AG09319 (cell line): ENCODE measurements around the gene SYCE3.

Source experiments
- DNase-seq: peaks from one replicate; pipeline ENCODE4 v3.0.0-alpha.2; 2010; ENCODE audit warnings: low read depth; ENCODE audit errors: extremely low read depth
- TF ChIP-seq, protein P1 (sequence below): IDR thresholded peaks from 2 replicates; pipeline ENCODE4 v1.5.1; 2011; ENCODE audit warnings: low read depth, mild to moderate bottlenecking, inconsistent platforms, low read length, moderate library complexity

SYCE3 gene

DNA sequence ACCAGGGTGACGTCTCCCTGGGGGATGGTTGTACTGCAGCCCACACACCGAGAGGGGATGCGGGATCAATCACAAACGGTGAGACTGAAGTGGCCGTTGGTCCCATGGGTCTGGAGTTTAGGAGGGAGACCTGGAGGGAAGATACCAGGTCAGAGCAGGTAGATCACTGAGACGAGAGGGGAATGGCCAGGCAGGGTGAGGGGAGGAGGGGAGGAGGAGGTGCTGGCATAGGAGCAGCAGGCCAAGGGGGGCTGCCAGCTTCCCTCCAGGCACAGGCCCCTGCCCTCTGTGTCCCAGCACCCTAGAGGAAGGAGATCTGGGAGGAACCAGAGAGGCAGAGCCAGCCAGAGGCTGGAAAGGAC, 44.9 kb upstream of the SYCE3 start:
- TF ChIP-seq, protein P1, sequence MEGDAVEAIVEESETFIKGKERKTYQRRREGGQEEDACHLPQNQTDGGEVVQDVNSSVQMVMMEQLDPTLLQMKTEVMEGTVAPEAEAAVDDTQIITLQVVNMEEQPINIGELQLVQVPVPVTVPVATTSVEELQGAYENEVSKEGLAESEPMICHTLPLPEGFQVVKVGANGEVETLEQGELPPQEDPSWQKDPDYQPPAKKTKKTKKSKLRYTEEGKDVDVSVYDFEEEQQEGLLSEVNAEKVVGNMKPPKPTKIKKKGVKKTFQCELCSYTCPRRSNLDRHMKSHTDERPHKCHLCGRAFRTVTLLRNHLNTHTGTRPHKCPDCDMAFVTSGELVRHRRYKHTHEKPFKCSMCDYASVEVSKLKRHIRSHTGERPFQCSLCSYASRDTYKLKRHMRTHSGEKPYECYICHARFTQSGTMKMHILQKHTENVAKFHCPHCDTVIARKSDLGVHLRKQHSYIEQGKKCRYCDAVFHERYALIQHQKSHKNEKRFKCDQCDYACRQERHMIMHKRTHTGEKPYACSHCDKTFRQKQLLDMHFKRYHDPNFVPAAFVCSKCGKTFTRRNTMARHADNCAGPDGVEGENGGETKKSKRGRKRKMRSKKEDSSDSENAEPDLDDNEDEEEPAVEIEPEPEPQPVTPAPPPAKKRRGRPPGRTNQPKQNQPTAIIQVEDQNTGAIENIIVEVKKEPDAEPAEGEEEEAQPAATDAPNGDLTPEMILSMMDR = no peak

DNA sequence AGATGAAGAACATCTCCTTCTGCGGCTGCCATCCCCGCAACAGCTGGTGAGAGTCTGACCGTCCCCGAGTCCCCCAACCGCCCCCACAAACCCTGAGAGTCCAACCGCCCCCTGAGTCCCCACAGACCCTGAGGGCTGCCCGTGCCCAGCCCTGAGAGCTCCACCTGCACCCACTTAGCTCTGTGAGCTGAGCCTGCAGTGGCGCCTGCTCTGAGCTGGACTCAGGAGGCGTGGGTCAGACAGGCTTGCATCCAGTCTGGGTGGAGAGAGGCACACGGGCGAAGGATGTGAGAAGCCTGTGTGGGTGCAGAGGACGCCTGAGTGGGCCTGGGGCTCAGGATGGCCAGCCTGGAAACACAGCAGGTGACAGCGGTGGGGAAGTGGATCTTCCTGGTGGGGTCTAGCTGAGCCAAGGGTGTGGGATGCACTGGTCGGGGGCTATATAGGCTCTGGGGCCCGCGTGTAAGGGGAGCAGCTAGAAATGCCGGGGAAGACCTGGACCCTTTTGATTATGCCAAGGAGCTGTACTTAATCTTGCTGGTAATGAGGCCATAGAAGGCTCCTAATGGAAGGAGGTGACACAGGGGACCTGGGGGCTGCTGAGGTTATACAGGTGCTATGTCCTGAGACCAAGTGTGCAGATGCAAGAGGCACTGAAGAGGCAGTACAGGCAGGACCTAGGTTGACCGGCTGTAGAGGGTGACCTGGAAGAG, 44.4 kb upstream of the SYCE3 start:
- TF ChIP-seq, protein P1 = no peak
- no peak for DNase-seq

More for the DNA sequence above, 44.9 kb upstream of the SYCE3 start:
- no peak for DNase-seq

DNA sequence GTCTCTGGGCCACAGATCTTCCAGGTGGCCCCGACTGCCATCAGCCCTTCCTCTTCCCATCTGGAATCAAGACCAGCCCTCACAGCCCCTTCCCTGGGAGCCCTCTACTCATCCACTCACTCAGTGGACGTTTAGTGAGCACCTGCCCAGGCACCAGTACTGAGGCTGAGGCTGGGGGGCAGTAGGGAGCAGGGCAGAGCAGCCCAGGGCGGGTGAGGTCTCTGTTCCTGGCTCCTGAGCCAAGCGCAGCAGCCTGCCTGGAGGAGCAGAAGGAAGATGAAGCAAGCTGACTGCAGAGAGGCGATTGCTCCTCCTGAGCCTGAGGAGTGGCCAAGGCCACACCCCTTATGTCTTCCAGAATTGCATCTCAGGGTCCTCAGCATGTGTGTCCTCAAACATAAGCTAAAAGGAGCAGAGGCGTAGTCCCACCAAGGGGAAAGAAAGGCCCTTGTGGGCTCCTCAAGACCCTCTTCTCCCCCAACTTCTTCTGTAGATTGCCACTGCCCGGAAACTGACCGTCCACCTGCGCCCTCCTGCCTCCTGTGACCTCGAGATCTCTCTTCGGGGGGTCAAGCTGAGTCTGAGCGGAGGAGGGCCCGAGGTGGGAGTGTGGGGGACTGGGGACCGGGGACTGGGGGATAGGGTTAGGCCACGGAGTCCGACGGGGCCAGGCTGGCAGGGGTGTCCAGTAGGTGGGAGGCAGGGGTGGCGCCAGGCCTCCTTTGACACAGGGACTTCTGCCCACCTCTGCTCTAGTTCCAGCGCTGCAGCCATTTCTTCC, 43.6 kb upstream of the SYCE3 start:
- TF ChIP-seq, protein P1 = no peak
- DNase-seq = no peak

DNA sequence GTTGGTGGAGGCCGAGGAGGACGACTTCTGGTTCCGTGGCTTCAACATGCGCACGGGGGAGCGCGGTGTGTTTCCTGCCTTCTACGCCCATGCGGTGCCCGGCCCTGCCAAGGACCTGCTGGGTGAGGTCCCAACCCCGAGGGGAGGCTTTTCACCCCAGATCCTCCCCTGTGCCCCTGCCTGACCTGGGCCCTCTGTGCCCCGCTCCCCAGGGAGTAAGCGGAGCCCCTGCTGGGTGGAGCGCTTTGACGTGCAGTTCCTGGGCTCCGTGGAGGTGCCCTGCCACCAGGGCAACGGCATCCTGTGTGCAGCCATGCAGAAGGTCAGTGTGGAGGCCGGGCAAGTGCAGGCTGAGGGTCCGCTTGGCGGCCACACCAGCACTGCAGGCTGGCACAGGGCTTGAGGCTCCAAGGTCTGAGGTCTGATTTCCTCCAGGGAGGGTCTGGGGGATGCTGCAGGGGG, 42.9 kb upstream of the SYCE3 start:
- TF ChIP-seq, protein P1 = no peak
- DNase-seq = no peak

DNA sequence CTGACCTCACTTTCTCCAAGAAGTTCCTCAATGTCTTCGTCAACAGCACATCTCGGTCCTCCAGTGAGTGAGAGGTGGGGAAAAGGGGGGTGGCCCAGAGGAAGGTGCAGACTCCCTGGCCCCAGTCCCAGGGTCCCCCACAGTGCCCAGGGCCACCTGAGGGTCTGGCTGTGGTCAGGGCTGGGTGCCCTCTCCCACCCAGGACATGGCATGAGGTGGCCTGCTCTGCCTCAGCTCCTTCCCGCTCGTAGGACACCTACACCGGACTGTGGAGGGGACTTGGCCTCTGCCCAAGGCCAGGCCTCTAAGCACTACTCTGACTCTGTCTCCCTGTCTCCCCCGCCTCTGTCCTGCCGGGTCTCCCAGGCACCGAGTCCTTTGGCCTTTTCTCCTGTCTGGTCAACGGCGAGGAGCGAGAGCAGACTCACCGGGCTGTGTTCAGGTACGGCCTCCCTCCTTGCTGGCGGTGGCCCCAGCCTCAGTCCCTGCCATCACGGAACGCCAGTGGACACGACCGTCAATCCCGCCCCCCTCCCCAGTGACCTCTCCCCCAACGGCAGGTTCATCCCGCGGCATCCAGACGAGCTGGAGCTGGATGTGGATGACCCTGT, 42.4 kb upstream of the SYCE3 start:
- TF ChIP-seq, protein P1 = no peak
- DNase-seq = no peak

DNA sequence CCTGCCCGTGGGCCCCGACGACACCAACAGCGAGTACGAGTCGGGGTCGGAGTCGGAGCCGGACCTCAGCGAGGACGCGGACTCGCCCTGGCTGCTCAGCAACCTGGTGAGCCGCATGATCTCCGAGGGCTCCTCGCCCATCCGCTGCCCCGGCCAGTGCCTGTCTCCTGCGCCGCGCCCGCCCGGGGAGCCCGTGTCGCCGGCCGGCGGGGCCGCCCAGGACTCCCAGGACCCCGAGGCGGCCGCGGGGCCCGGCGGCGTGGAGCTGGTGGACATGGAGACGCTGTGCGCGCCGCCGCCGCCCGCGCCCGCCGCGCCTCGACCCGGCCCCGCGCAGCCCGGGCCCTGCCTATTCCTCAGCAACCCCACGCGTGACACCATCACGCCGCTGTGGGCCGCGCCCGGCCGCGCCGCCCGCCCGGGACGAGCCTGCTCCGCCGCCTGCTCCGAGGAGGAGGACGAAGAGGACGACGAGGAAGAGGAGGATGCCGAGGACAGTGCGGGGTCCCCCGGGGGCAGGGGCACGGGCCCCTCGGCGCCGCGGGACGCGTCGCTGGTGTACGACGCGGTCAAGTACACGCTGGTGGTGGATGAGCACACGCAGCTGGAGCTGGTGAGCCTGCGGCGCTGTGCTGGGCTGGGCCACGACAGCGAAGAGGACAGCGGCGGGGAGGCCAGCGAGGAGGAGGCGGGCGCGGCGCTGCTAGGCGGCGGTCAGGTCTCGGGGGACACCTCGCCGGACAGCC, 41.7 kb upstream of the SYCE3 start:
- no peak for DNase-seq
- TF ChIP-seq, protein P1 = no peak
